RKO (cell line): ENCODE results near the gene PRPSAP1.
"Not testable (repeated sequence)": the region's sequence is repeated elsewhere in the genome, so short reads cannot be mapped to it uniquely, and the experiment has no call there.

Experiments used
- DNase-seq: peaks from one replicate; pipeline ENCODE4 v3.0.0-alpha.2; 2016; ENCODE audit warnings: low spot score

Gene PRPSAP1

GRCh38 chr17:76359375-76359774 lies 5.7 kb upstream of the PRPSAP1 start:
- DNase-seq: no peak

GRCh38 chr17:76357597-76358158 lies 4.0 kb upstream of the PRPSAP1 start:
- no peak for DNase-seq

- DNase-seq: no peak
Measured at GRCh38 chr17:76356803-76357456, 3.2 kb upstream of the PRPSAP1 start.

GRCh38 chr17:76354747-76355310 lies 1.1 kb upstream of the PRPSAP1 start:
- no peak for DNase-seq

- no peak for DNase-seq
Measured at GRCh38 chr17:76354317-76354729, 607 bp upstream of the PRPSAP1 start.

- DNase-seq: peak; percentile 47
Measured at GRCh38 chr17:76353004-76353598, 615 bp downstream of the PRPSAP1 start.

GRCh38 chr17:76351526-76352071 lies 2.1 kb downstream of the PRPSAP1 start:
- DNase-seq: no peak

GRCh38 chr17:76350463-76350862 lies 3.3 kb downstream of the PRPSAP1 start:
- DNase-seq: no peak

- not testable (repeated sequence) for DNase-seq
Measured at GRCh38 chr17:76346936-76347335, 6.8 kb downstream of the PRPSAP1 start.

GRCh38 chr17:76345377-76345974 lies 8.2 kb downstream of the PRPSAP1 start:
- DNase-seq: no peak

- DNase-seq: no peak
Measured at GRCh38 chr17:76343106-76343505, 10.6 kb downstream of the PRPSAP1 start.

GRCh38 chr17:76341301-76341700 lies 12.4 kb downstream of the PRPSAP1 start:
- no peak for DNase-seq

GRCh38 chr17:76337413-76337777 lies 16.3 kb downstream of the PRPSAP1 start:
- no peak for DNase-seq

- DNase-seq: no peak
Measured at GRCh38 chr17:76336756-76337412, 16.8 kb downstream of the PRPSAP1 start.

- no peak for DNase-seq
Measured at GRCh38 chr17:76335716-76336381, 17.9 kb downstream of the PRPSAP1 start.

GRCh38 chr17:76333673-76334505 lies 19.8 kb downstream of the PRPSAP1 start:
- DNase-seq: no peak

- no peak for DNase-seq
Measured at GRCh38 chr17:76331083-76331482, 22.6 kb downstream of the PRPSAP1 start.

- no peak for DNase-seq
Measured at GRCh38 chr17:76329664-76330063, 24.1 kb downstream of the PRPSAP1 start.

GRCh38 chr17:76327696-76328095 lies 26.0 kb downstream of the PRPSAP1 start:
- no peak for DNase-seq

GRCh38 chr17:76326306-76326705 lies 27.4 kb downstream of the PRPSAP1 start:
- no peak for DNase-seq

- DNase-seq: no peak
Measured at GRCh38 chr17:76318586-76318985, 35.1 kb downstream of the PRPSAP1 start.
